Psoas muscle (tissue), 8 donors: ENCODE results near the gene FLRT2. TPM values are rescaled to one million over a fixed set of nuclear protein-coding genes. Genes with fewer than 3 reads are reported as not detected.

Experiments used
- ATAC-seq, 4 donors: fragments of 200-7000 bp; cut with Tn5 transposase; one replicate each; pipeline ENCODE4 v1.9.1; 2020; ENCODE audit warnings: moderate library complexity in 3 of 4, mild to moderate bottlenecking in 2 of 4
- DNase-seq, 2 donors: peaks; one replicate each; pipeline ENCODE4 v3.0.0-alpha.2; 2020
- H3K27ac ChIP-seq: fragments of 200-600 bp; one replicate; pipeline ENCODE4 v1.8.0; 2022
- H3K27me3 ChIP-seq, 3 donors: fragments of 200-600 bp in 1 of 3; one replicate each; pipeline versions ENCODE4 v1.6.1 to v1.8.0; 2013 to 2022; ENCODE audit warnings: low read length in 2 of 3, mild to moderate bottlenecking in 2 of 3, moderate library complexity in 1 of 3; ENCODE audit not compliant: insufficient read depth in 3 of 3
- H3K36me3 ChIP-seq, 2 donors: fragments of 200-600 bp in 1 of 2; one replicate each; pipeline versions ENCODE4 v1.6.1 to v1.8.0; 2013 to 2022; ENCODE audit warnings: low read depth in 1 of 2, mild to moderate bottlenecking in 1 of 2, moderate library complexity in 1 of 2; ENCODE audit not compliant: insufficient read depth in 1 of 2
- H3K4me1 ChIP-seq: fragments of 200-600 bp; one replicate; pipeline ENCODE4 v1.8.0; 2022
- H3K4me3 ChIP-seq: fragments of 200-600 bp; one replicate; pipeline ENCODE4 v1.8.0; 2022; ENCODE audit warnings: mild to moderate bottlenecking
- H3K9me3 ChIP-seq: fragments of 200-600 bp; one replicate; pipeline ENCODE4 v1.8.0; 2022
- WGBS, 3 donors: extraction: QIAGEN DNeasy Blood & Tissue Kit; methylation state at CpG; one replicate each; pipeline versions ENCODE4 v1.1.6 to v1.1.7; 2013; 5-methylcytosine and 5-hydroxymethylcytosine counted together
- intact Hi-C, 2 donors: fragments of 100-400 bp; cut with DNase I; formaldehyde crosslinking; loops; one replicate each; pipeline versions ENCODE4 v1.11.0 to v1.14.2; 2022
- polyA plus RNA-seq, 3 donors: library from polyadenylated mRNA; stranded (reverse); fragments of 200-250 nt; gene quantifications; one replicate each; pipeline ENCODE4 v1.2.3, GENCODE V29; 2013
- total RNA-seq, 4 donors: library from RNA; stranded (reverse); fragmentation: NEBNext Ultra II Directional in 2 of 4; extraction: Animal tissue kit (Norgen Biotek cat#: 25700) in 2 of 4; gene quantifications; one replicate each; pipeline versions ENCODE4 v1.2.1 to v1.2.4, GENCODE V29; 2021 to 2023
- TF ChIP-seq, protein P1 (sequence below): fragments of 200-600 bp; IDR thresholded peaks from one replicate; pipeline ENCODE4 v1.8.0; 2022; ENCODE audit warnings: antibody characterized with exemption
- donor health status: healthy with polysubstance abuse.
- donor health status: DM: no; HTN: no; CAD: no; lungs with moderate emphysema.
- donor health status: Bipolar disorder and iron deficiency.
- donor health status: healthy.
- donor health status: DM: yes; HTN: yes; CAD: no.
- donor health status: DM: no; HTN: no; CAD: no.
- donor health status: DM: no; HTN: no; CAD: no.
- donor health status: DM: yes; HTN: yes; CAD: no.

Gene FLRT2
- total and polyA plus RNA-seq, 7 donors: 1.3 to 10.2 (median 2.4) TPM

DNA sequence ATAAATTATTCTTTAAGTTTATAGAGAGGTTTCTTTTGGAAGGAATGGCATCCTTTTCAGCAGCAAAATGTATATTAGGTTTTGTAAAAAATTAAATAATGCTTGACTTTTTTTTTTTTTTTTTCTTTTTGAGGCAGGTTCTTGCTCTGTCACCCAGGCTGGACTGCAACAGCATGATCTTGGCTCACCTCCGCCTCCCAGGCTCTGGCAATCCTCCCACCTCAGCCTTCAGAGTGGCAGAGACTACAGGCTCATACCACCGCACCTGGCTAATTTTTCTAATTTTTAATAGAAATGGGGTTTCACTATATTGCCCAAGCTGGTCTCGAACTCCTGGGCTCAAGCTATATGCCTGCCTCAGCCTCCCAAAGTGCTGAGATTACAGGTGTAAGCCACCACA, 89.0 kb downstream of the FLRT2 start:
- DNase-seq (no peak), ATAC-seq (peak in 2 of 4 donors; percentile 63 to 64)
- Histone ChIP-seq H3K27me3 (no peaks in the 10 kb centered on the region), H3K4me1 (no peaks in the 10 kb centered on the region), H3K9me3 (no peaks in the 10 kb centered on the region), H3K4me3 (no peak overlapping the region), H3K27ac (no peak overlapping the region), H3K36me3 (peaks cover 5 to 12% of the 10 kb centered on the region in 2 donors)
- WGBS, 3 donors: 74 to 82% (median 74%) methylated on average over 3 of the region's 3 CpGs
- TF ChIP-seq, protein P1, sequence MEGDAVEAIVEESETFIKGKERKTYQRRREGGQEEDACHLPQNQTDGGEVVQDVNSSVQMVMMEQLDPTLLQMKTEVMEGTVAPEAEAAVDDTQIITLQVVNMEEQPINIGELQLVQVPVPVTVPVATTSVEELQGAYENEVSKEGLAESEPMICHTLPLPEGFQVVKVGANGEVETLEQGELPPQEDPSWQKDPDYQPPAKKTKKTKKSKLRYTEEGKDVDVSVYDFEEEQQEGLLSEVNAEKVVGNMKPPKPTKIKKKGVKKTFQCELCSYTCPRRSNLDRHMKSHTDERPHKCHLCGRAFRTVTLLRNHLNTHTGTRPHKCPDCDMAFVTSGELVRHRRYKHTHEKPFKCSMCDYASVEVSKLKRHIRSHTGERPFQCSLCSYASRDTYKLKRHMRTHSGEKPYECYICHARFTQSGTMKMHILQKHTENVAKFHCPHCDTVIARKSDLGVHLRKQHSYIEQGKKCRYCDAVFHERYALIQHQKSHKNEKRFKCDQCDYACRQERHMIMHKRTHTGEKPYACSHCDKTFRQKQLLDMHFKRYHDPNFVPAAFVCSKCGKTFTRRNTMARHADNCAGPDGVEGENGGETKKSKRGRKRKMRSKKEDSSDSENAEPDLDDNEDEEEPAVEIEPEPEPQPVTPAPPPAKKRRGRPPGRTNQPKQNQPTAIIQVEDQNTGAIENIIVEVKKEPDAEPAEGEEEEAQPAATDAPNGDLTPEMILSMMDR: no peak
- intact Hi-C loops: loop anchor here (5.0 to 10.0 kb wide), 2 partner anchors 84 to 87 kb away; partner anchors contain the start of gene FLRT2 (in 2 of the 2)

DNA sequence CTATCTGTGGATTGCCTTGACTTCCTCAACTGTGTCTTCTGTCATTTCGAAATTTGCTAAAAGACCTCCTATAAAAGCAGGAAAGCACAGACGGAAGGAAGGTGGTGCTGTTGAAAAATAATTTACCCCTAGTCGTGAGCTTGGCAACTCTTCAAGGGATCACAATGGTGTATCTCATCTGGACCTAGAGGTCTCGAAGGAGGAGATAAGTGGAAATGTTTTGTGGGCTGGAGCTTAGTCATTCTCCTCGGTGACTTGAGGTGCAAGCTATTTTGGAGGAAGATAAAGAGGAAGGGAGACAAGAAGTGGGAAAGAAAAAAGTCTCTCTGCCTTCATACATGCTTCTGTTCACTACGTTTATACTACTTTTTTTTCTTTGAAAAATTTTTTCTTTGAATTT, 89.9 kb downstream of the FLRT2 start:
- Histone ChIP-seq H3K27ac (no peak overlapping the region), H3K9me3 (no peaks in the 10 kb centered on the region), H3K4me1 (no peaks in the 10 kb centered on the region), H3K36me3 (peaks cover 5 to 12% of the 10 kb centered on the region in 2 donors), H3K4me3 (no peak overlapping the region), H3K27me3 (no peaks in the 10 kb centered on the region)
- DNase-seq (no peak), ATAC-seq (peak in 2 of 4 donors; percentile 29 to 33)
- intact Hi-C loops: loop anchor here (5.0 to 10.0 kb wide), 2 partner anchors 85 to 88 kb away; partner anchors contain the start of gene FLRT2 (in 2 of the 2)
- 64 to 66% (median 66%) methylated on average over 6 of the region's 6 CpGs for WGBS, 3 donors
- TF ChIP-seq, protein P1: no peak

DNA sequence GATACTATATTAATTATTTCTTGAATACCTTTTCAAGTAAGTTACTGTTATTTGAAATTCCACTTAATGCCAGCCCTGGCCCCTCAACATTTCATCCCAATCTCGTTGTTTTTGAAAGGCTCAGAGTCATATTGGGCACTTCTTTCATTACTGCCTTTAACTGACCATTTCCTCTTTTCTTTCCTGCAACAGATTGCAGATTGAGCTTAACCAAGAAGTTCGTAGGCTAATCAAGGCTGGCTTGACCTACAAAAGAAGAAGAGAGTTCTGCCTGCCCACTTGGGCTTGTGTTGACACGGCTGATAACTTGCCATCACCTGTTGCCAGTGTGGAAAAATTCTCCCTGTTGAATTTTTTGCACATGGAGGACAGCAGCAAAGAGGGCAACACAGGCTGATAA, 91.0 kb downstream of the FLRT2 start:
- Histone ChIP-seq H3K36me3 (peaks cover 5 to 12% of the 10 kb centered on the region in 2 donors), H3K27ac (no peak overlapping the region), H3K27me3 (no peaks in the 10 kb centered on the region), H3K4me3 (no peak overlapping the region), H3K9me3 (no peaks in the 10 kb centered on the region), H3K4me1 (no peaks in the 10 kb centered on the region)
- DNase-seq: no peak
- no peak for ATAC-seq
- WGBS, 3 donors: 54 to 57% (median 56%) methylated on average over 3 of the region's 3 CpGs
- TF ChIP-seq, protein P1: no peak
- intact Hi-C loops: no loop called here

DNA sequence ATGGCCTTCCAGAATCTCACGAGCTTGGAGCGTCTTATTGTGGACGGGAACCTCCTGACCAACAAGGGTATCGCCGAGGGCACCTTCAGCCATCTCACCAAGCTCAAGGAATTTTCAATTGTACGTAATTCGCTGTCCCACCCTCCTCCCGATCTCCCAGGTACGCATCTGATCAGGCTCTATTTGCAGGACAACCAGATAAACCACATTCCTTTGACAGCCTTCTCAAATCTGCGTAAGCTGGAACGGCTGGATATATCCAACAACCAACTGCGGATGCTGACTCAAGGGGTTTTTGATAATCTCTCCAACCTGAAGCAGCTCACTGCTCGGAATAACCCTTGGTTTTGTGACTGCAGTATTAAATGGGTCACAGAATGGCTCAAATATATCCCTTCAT, 92.2 kb downstream of the FLRT2 start:
- no peak overlapping the region for H3K4me3 ChIP-seq
- H3K36me3 ChIP-seq: peaks cover 5 to 12% of the 10 kb centered on the region in 2 donors
- H3K4me1 ChIP-seq: no peaks in the 10 kb centered on the region
- WGBS, 3 donors: 96 to 97% (median 97%) methylated on average over 13 of the region's 13 CpGs
- H3K27ac ChIP-seq: no peak overlapping the region
- TF ChIP-seq, protein P1: no peak
- no peaks in the 10 kb centered on the region for H3K27me3 ChIP-seq
- intact Hi-C loops: no loop called here
- DNase-seq (no peak), ATAC-seq (no peak)
- H3K9me3 ChIP-seq: no peaks in the 10 kb centered on the region
